Measurements from ENCODE around the gene TSHZ2.
"Not testable (repeated sequence)": the region's sequence is repeated elsewhere in the genome, so short reads cannot be mapped to it uniquely, and the experiment has no call there.

GRCh38 chr20:53413845-53414244, 441.7 kb downstream of the TSHZ2 start:
- not testable (repeated sequence) for TF ChIP-seq TAF1 (IDR thresholded peaks at IDR 0.05; ENCODE audit: low read depth); CTCF (IDR thresholded peaks at IDR 0.05; ENCODE audit: poor library complexity, severe bottlenecking); REST (IDR thresholded peaks at IDR 0.05; ENCODE audit: borderline replicate concordance); SMC3 (conservative IDR thresholded peaks at IDR 0.05; ENCODE audit: poor library complexity)
